ENCODE measurements around the gene SRGAP1.

DNA sequence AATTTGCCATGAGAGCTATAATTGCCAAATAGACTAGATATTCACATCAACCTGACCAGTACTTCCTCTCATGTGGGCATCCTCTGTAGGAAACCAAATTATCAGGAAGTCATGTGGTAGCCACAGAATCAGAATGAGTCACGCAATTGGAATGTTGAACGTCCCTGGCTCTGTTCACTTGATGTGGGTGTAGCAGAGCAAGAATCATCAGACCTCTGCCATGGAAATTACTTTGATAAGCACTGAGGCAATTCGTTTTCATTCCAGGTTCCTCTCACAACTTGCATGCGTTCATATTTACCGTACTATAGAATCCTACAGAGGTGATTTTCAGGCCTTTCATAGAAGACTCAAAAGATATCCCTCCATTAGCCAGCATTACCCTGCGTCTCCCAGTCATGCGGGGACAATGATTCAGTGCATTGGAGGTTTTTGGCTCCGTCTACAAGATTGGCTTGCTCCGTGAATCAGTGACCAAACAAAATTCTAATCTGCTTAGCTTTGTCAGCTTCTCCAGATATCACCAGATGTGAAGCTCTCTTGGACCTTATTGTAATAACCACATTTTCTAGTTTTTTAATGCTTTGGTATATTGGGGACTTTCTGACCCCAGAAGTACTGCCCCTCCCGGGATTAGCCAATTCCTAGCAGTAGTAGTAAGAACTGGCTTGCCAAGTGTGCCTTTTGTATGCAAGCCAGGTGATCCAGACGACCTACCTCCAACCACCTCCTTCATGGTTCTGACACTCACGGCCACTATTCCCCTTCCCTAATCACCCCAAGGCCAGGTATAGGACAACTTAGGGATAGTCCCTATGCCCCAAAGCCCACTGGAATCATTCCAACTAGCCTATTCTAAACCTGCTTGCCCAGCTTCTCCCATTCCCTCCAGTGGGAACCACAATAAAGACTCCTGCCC is 244.2 kb downstream of the SRGAP1 start:
- no peak for TF ChIP-seq EZH2 (IDR thresholded peaks at IDR 0.05; ENCODE audit: borderline replicate concordance, low read depth, low read length, severe bottlenecking)
- TF ChIP-seq, protein P1, sequence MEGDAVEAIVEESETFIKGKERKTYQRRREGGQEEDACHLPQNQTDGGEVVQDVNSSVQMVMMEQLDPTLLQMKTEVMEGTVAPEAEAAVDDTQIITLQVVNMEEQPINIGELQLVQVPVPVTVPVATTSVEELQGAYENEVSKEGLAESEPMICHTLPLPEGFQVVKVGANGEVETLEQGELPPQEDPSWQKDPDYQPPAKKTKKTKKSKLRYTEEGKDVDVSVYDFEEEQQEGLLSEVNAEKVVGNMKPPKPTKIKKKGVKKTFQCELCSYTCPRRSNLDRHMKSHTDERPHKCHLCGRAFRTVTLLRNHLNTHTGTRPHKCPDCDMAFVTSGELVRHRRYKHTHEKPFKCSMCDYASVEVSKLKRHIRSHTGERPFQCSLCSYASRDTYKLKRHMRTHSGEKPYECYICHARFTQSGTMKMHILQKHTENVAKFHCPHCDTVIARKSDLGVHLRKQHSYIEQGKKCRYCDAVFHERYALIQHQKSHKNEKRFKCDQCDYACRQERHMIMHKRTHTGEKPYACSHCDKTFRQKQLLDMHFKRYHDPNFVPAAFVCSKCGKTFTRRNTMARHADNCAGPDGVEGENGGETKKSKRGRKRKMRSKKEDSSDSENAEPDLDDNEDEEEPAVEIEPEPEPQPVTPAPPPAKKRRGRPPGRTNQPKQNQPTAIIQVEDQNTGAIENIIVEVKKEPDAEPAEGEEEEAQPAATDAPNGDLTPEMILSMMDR (IDR thresholded peaks at IDR 0.05; ENCODE audit: borderline replicate concordance, extremely low read depth, low read length, poor library complexity, severe bottlenecking) = no peak

All from DND-41 (cell line).